Esophagus muscularis mucosa (tissue), 4 donors: ENCODE results near the gene GORASP1. TPM values are rescaled to one million over a fixed set of nuclear protein-coding genes. Genes with fewer than 3 reads are reported as not detected.

Experiments used
- DNase-seq: peaks from one replicate; pipeline ENCODE4 v3.0.0-alpha.2; 2017; ENCODE audit errors: extremely low spot score
- H3K27ac ChIP-seq, 4 donors: fragments of 200-600 bp; sonication (generic); replicated peaks in 1 of 4; 1 replicate in 3 of 4; 2 replicates in 1 of 4; pipeline ENCODE4 v1.5.1; 2016 to 2019; ENCODE audit warnings: mild to moderate bottlenecking in 1 of 4
- H3K27me3 ChIP-seq, 4 donors: fragments of 200-600 bp; sonication (generic); one replicate each; pipeline versions ENCODE4 v1.5.1 to v1.6.0; 2016 to 2019
- H3K36me3 ChIP-seq, 4 donors: fragments of 200-600 bp; sonication (generic); one replicate each; pipeline ENCODE4 v1.5.1; 2016 to 2019
- H3K4me1 ChIP-seq, 4 donors: fragments of 200-600 bp; sonication (generic); one replicate each; pipeline ENCODE4 v1.5.1; 2016 to 2019
- H3K4me3 ChIP-seq, 4 donors: fragments of 200-600 bp; sonication (generic); 1 replicate in 2 of 4; 2 replicates in 2 of 4; pipeline ENCODE4 v1.5.1; 2016 to 2019; ENCODE audit warnings: mild to moderate bottlenecking in 4 of 4, moderate library complexity in 1 of 4
- H3K9me3 ChIP-seq, 4 donors: fragments of 200-600 bp; sonication (generic); 1 replicate in 3 of 4; 2 replicates in 1 of 4; pipeline ENCODE4 v1.5.1; 2016 to 2019
- EP300 ChIP-seq: sonication (generic); formaldehyde crosslinking; IDR thresholded peaks from one replicate; pipeline ENCODE4 v1.6.1; 2017; ENCODE audit warnings: antibody characterized with exemption
- POLR2A ChIP-seq: fragments of 450-650 bp; IDR thresholded peaks from one replicate; pipeline ENCODE4 v1.6.1; 2017; ENCODE audit warnings: antibody characterized with exemption, moderate library complexity, mild to moderate bottlenecking, low read depth
- POLR2AphosphoS5 ChIP-seq, 2 donors: sonication (generic); formaldehyde crosslinking; IDR thresholded peaks; one replicate each; pipeline ENCODE4 v1.6.1; 2017; ENCODE audit warnings: antibody characterized with exemption in 2 of 2
- WGBS: methylation state at CpG from one replicate; pipeline ENCODE4 v1.1.5; 2018; 5-methylcytosine and 5-hydroxymethylcytosine counted together
- intact Hi-C: fragments of 100-400 bp; cut with DNase I; formaldehyde crosslinking; loops from one replicate; pipeline ENCODE4 v1.15.1; 2023
- total RNA-seq, 4 donors: library from RNA; depleted of rRNA; stranded (reverse); fragments of >200 nt; gene quantifications; one replicate each; pipeline versions ENCODE4 v1.1.0 to v1.2.1, GENCODE V29; 2016
- TF ChIP-seq, protein P1 (sequence below), 3 experiments: fragments of 200-600 bp in 2 of 3; fragments of 450-650 bp in 1 of 3; sonication (generic) in 2 of 3; IDR thresholded peaks; one replicate each; pipeline ENCODE4 v1.5.1; 2017 to 2019; ENCODE audit warnings: antibody characterized with exemption in 3 of 3, mild to moderate bottlenecking in 2 of 3, moderate library complexity in 1 of 3

Gene GORASP1
- total RNA-seq, 4 donors from 2014 or later: 53.7 to 88.7 (median 67.8) TPM

DNA sequence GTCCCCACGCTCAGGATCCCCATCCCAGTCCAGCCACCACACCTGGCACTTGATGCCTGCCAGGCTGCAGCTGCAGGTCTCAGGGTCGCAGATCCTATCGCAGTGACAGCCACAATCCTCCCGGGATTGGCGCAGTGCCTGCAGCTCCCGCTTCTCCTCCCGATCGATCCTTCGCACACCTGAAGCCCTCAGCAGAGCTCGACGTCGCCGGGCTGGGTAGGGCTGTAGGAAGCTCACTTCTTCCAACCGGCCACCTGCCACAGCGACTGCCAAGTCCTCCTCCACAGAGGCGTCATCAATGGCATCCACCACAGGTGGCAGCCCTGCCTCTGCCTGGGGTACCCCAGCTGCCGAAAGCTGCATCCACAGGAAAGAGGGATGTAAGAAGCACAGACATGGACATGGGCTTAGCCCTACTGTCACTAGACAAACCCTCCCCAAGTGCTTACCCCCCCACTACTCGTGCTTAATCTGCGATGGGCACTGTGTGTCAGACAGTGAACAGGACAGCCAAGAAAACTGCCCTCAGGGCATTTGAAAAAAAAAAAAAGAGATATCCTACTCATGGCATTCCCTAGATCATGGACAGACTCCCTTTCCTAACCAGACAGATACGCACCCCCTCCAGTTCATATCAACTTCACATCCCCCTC, 36.8 kb upstream of the GORASP1 start:
- Histone ChIP-seq H3K36me3 (peaks cover 35 to 75% (median 63%) of the 10 kb centered on the region in 4 donors), H3K27me3 (no peaks in the 10 kb centered on the region), H3K4me1 (peaks cover 81 to 95% (median 88%) of the 10 kb centered on the region in 4 donors), H3K27ac (no peak overlapping the region), H3K4me3 (no peak overlapping the region), H3K9me3 (no peaks in the 10 kb centered on the region)
- WGBS: 88% methylated on average over 18 of the region's 20 CpGs
- TF ChIP-seq POLR2AphosphoS5 (IDR thresholded peaks at IDR 0.05) (no peak), EP300 (no peak), POLR2A (no peak)
- TF ChIP-seq, protein P1, sequence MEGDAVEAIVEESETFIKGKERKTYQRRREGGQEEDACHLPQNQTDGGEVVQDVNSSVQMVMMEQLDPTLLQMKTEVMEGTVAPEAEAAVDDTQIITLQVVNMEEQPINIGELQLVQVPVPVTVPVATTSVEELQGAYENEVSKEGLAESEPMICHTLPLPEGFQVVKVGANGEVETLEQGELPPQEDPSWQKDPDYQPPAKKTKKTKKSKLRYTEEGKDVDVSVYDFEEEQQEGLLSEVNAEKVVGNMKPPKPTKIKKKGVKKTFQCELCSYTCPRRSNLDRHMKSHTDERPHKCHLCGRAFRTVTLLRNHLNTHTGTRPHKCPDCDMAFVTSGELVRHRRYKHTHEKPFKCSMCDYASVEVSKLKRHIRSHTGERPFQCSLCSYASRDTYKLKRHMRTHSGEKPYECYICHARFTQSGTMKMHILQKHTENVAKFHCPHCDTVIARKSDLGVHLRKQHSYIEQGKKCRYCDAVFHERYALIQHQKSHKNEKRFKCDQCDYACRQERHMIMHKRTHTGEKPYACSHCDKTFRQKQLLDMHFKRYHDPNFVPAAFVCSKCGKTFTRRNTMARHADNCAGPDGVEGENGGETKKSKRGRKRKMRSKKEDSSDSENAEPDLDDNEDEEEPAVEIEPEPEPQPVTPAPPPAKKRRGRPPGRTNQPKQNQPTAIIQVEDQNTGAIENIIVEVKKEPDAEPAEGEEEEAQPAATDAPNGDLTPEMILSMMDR (IDR thresholded peaks at IDR 0.05): no peak
- DNase-seq: no peak
- intact Hi-C loops: no loop called here

DNA sequence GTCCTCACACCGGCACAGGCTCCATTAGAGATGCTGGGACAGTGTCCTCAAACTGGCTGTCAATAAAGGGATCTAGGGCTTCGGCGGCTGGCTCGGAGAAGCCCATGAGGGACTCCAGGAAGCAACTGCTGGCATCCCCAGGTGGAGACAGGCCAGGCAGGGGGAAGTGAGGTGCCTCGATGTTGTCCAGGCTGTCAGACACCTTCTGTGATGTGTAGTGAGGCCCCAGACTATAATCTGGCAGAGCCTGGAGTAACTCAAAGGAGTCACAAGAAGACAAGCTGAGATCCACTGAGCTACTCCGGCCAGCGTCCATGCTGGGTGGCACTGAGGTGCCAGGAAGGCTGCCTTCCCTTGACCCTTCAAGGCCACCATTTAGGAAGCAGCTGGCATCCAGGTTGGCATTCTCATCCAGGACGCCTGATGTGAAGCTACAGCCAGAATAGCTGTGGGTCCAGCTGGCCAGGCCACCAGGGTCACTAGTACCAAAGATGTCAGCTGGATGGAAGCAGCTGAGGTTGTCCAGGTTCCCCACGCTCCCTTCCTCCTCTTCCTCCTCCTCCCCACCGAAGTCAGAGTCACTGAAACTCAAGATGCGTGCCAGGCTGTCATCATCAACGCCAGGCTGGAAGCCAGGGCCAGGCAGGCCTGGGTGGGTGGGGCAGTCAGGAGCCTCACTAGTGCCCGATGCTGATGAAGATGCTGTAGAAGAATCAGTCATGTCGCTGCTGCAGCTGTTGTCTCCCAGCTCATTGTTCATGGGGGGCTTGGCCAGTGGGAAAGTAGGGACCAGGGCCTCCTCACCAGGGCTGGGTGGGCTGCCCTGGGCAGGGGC, 35.8 kb upstream of the GORASP1 start:
- DNase-seq: no peak
- intact Hi-C loops: no loop called here
- Histone ChIP-seq H3K27me3 (no peaks in the 10 kb centered on the region), H3K9me3 (no peaks in the 10 kb centered on the region), H3K27ac (peak overlapping the region in 2 of 4 donors; percentile 24 to 56), H3K36me3 (peaks cover 35 to 82% (median 63%) of the 10 kb centered on the region in 4 donors), H3K4me3 (no peak overlapping the region), H3K4me1 (peaks cover 79 to 91% (median 87%) of the 10 kb centered on the region in 4 donors)
- TF ChIP-seq, protein P1 (IDR thresholded peaks at IDR 0.05): no peak
- no peak for TF ChIP-seq POLR2AphosphoS5 (IDR thresholded peaks at IDR 0.05)
- TF ChIP-seq EP300: no peak
- TF ChIP-seq POLR2A: no peak
- WGBS: 72% methylated on average over 5 of the region's 14 CpGs

DNA sequence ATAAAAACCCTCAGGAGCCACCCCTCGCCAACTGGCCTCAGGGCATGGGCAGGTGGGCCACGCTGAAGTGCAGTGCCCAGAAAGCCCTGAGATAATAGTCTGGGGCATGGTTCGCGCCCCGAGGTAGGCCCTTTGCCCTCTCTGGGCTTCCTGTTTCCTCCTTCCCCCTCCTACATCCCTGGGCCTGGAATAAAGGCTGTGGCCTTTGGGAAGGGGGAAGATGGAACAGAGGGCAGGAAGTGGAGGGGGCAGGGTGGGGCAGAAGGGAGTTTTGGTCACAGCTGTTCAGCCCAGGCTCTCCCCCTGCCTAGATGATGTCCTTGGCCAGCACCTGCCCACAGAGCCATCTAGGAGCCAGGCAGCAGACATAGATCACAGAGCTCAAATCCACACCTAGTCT, 34.6 kb upstream of the GORASP1 start:
- DNase-seq: no peak
- peaks cover 35 to 89% (median 69%) of the 10 kb centered on the region in 4 donors for H3K36me3 ChIP-seq
- intact Hi-C loops: no loop called here
- peak overlapping the region; percentile 40 to 66 (median 58) for H3K27ac ChIP-seq
- H3K4me1 ChIP-seq: peaks cover 67 to 79% (median 76%) of the 10 kb centered on the region in 4 donors
- no peaks in the 10 kb centered on the region for H3K27me3 ChIP-seq
- H3K9me3 ChIP-seq: no peaks in the 10 kb centered on the region
- TF ChIP-seq POLR2AphosphoS5 (IDR thresholded peaks at IDR 0.05): peak in 1 of 2 donors; percentile 30
- TF ChIP-seq, protein P1 (IDR thresholded peaks at IDR 0.05): no peak
- no peak overlapping the region for H3K4me3 ChIP-seq
- 77% methylated on average over 5 of the region's 5 CpGs for WGBS

DNA sequence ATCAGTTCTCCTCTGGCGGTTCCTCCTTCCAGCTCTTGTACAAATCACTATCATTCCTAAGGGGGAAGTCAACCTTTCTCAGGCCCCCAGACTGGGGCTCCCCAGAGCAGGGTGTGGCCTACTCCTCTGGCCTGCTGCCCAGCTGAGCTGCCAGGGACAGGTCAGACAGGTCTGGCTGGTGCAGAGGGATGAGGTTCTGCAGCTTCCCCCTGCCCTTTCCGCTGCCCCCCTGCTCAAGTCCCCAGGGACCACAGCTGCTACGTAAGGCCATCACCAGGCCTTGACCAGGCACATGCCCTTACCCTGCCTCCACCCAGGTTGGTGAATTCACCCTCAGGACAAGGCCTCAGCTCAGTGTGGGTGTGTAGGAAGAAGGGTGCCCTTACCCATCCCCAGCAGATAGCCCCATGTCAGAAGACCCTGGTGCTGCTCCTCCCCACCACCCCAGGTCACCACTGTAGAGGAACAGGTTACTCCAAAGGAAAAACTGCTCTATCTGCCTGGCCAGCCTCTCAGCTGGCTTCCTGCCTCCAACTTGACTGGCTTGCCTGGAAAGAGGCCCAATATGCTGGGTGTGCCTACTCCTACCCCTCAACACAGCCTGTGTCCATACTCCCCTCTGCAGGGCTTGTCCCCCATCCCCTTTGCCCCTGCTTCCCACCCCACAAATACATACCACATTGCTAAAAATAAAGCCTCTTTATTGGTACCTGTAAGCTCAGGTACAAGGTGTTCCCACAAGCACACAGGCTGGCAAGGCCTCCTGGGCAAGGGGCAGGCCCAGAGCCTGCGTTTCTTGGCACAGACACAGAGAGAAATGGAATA, 34.0 kb upstream of the GORASP1 start:
- Histone ChIP-seq H3K4me3 (no peak overlapping the region), H3K27me3 (no peaks in the 10 kb centered on the region), H3K27ac (peak overlapping the region; percentile 40 to 66 (median 58)), H3K36me3 (peaks cover 34 to 92% (median 73%) of the 10 kb centered on the region in 4 donors), H3K4me1 (peaks cover 60 to 75% (median 70%) of the 10 kb centered on the region in 4 donors), H3K9me3 (no peaks in the 10 kb centered on the region)
- intact Hi-C loops: no loop called here
- no peak for DNase-seq
- TF ChIP-seq, protein P1 (IDR thresholded peaks at IDR 0.05): no peak
- no peak for TF ChIP-seq POLR2A
- peak in 1 of 2 donors; percentile 44 for TF ChIP-seq POLR2AphosphoS5 (IDR thresholded peaks at IDR 0.05)
- TF ChIP-seq EP300: no peak
- WGBS: 27% methylated on average over 3 of the region's 4 CpGs
